ENCODE results near the gene SNRPA.

SNRPA gene

DNA sequence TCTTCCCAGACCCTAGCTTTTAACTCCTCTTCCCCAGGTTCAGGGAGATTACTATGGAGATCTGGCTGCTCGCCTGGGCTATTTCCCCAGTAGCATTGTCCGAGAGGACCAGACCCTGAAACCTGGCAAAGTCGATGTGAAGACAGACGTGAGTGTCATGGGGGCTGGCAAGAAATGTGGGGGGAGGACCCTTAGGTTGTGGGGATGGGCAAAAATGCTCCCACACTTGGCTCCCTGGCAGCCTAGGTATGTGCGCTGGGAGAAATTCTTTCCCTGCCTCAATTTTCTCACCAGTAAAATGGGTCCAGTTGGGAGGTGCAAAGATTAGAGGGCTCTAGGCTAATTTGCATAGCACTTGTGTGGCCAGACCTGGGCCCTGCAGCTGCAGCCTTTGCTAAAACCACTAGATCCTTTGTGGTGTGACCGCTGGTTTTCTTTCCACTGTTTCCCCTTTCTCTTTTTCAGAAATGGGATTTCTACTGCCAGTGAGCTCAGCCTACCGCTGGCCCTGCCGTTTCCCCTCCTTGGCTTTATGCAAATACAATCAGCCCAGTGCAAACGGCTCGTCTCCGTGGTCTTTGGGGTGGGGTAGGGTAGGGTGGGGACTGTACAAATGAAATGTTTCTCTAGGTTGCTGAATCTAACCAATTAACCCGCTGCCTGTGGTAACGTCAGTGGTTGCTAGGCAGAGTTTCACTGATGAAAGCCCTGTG is 26.1 kb downstream of the SNRPA start:
- in situ Hi-C loops (cut with MboI; ENCODE audit: low pct_unique_long_range_greater_than_20kb, low sequenced_read_pairs, unreplicated experiment) = no loop called here
- TF ChIP-seq CTCF (IDR thresholded peaks at IDR 0.05; ENCODE audit: extremely low read depth, insufficient read depth, missing control alignments) = no peak

DNA sequence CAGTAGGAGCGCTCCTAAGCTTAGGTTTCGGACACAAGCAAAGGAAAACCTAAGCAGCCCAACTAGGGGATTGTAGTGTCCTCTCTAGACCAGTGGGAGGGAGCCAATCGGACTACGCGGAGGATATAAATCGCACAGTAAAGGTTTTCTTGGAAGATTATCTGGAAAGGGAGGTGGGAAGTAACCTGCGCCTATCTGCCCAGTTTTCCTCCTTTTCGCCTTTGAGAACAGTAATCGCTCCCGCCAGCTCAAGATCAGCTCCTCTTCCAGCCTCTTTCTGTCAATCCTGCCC is 26.6 kb downstream of the SNRPA start:
- no peak for DNase-seq (ENCODE audit: low spot score)
- in situ Hi-C loops (cut with MboI; ENCODE audit: low pct_unique_long_range_greater_than_20kb, low sequenced_read_pairs, unreplicated experiment) = no loop called here
- TF ChIP-seq CTCF (IDR thresholded peaks at IDR 0.05; ENCODE audit: extremely low read depth, insufficient read depth, missing control alignments) = no peak

More for the DNA sequence above, 26.1 kb downstream of the SNRPA start:
- peak; percentile 88 for DNase-seq (ENCODE audit: low spot score)

DNA sequence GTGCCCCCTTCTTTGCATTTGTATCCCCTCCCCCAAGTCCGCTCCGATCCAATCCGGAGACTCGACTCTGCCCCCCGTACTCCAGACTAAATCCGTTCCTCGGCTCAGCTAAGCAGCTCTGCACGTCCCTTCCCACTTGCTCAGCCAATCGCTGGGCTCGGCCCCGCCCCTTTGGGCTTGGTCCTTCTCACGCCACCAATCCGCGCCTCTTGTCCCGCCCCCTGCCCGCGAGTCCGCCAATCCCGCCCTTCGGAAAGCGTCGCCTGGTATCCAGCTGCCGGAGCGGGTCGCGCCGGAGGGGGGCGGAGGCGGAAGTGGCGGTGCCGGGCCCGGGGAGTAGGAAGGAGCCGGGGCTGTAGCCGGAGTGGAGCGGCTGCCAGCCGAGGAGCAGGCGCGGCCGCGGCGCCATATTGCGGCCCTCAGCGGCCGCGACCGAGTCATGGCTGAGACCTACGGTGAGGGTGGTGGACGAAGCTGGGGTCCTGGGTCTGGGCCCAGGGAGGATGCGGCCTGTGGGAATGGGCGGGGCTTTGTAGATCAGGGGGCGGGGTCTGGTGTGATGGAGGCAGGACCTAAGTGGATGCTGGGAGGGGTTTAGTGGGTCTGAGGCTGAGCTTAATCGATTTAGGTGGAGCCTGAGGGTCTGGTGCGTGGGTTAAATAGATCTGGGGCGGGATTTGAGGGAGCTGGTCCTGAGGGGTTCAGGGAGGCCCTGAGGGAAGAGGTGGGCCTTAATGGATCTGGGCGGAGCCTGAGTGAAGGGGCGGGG is 27.1 kb downstream of the SNRPA start, which contains the start of gene RAB4B:
Gene RAB4B, plus strand, starts transcription at position 311 of the 769 bp plus-strand sequence. Its CDS starts 129 bp downstream, at position 440.
- peak; percentile 95 for DNase-seq (ENCODE audit: low spot score)
- in situ Hi-C loops (cut with MboI; ENCODE audit: low pct_unique_long_range_greater_than_20kb, low sequenced_read_pairs, unreplicated experiment) = no loop called here
- TF ChIP-seq CTCF (IDR thresholded peaks at IDR 0.05; ENCODE audit: extremely low read depth, insufficient read depth, missing control alignments) = no peak

DNA sequence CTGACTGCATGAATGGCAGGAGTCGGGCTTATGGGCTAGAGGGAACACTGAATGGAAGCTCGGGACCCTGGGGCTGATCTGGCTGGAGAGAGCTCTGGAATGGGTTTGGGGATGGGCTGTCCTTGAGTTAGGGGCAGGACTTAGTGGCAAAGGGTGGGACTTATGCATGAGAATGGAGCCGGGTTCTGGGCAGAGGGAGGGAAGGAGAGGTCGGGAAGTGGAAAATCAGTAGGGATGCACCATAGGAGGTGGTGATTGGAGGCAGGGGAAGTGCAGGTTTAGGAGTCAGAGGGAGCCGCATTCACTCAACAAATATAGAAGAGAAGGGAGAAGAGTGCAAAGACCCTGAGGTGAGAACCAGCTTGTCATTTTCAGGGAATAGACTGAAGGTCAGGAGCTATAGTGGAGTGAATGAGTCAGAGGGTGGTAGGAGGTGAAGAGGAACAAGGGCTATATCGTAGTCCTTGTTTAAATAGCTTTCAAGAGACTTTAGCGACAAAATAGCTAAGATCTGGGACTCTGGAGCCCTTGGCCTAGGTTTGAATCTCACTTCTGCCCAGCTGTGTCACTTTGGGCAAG is 27.8 kb downstream of the SNRPA start:
- in situ Hi-C loops (cut with MboI; ENCODE audit: low pct_unique_long_range_greater_than_20kb, low sequenced_read_pairs, unreplicated experiment) = no loop called here
- DNase-seq (ENCODE audit: low spot score) = no peak
- TF ChIP-seq CTCF (IDR thresholded peaks at IDR 0.05; ENCODE audit: extremely low read depth, insufficient read depth, missing control alignments) = no peak

DNA sequence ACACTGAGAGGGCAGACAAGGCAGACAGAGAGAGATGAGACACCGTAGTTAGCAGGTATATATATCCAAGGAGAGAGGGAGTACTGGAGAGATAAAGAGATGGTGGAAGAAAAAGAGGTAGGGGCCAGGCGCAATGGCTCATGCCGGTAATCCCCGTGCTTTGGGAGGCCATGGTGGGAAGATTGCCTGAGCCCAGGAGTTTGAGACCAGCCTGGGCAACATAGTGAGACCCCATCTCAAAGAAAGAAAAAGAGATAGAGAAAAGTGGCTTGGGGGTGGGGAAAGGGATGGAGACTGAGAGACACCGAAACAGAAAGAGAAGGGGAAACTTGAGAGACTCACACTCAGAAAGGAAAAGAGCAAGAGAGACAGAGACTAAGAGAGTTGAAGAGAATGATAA is 29.6 kb downstream of the SNRPA start:
- no peak for TF ChIP-seq CTCF (IDR thresholded peaks at IDR 0.05; ENCODE audit: extremely low read depth, insufficient read depth, missing control alignments)

DNA sequence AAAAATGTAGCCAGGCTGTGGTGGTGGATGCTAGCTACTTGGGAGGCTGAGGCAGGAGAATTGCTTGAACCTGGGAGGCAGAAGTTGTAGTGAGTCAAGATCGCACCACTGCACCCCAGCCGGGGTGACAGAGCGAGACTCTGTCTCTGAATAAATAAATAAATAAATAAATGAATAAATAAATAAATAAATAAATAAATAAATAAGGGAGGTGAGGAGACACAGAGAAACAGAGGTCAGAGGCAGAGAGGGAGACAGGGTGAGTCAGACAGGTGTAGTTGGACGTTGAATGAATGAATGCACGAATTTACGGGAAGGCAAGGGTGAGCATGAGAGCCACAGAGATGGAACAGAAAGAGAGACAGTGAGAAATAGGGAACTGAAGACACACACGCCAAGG is 30.1 kb downstream of the SNRPA start:
- in situ Hi-C loops (cut with MboI; ENCODE audit: low pct_unique_long_range_greater_than_20kb, low sequenced_read_pairs, unreplicated experiment) = no loop called here
- DNase-seq (ENCODE audit: low spot score) = no peak
- TF ChIP-seq CTCF (IDR thresholded peaks at IDR 0.05; ENCODE audit: extremely low read depth, insufficient read depth, missing control alignments) = no peak

More for the DNA sequence above, 29.6 kb downstream of the SNRPA start:
- in situ Hi-C loops (cut with MboI; ENCODE audit: low pct_unique_long_range_greater_than_20kb, low sequenced_read_pairs, unreplicated experiment) = no loop called here
- DNase-seq (ENCODE audit: low spot score) = no peak
